ENCODE measurements around the gene DCP2.

DNA sequence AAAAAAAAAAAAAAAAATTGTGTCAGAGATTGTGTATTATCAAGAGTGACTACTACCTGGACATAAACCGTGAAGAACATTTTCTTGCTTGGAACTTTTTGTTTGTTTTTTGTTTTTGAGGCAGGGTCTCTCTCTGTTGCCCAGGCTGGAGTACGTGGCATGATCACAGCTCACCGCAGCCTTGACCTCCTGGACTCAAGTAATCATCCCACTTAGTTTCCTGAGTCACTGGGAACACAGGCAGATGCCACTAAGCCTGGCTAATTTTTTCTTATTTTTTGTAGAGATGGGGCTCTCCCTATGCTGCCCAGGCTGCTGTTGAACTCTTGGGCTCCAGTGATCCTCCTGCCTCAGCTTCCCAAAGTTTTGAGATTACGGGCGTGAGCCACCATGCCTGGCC is 25.8 kb downstream of the DCP2 start:
- TF ChIP-seq, protein P1, sequence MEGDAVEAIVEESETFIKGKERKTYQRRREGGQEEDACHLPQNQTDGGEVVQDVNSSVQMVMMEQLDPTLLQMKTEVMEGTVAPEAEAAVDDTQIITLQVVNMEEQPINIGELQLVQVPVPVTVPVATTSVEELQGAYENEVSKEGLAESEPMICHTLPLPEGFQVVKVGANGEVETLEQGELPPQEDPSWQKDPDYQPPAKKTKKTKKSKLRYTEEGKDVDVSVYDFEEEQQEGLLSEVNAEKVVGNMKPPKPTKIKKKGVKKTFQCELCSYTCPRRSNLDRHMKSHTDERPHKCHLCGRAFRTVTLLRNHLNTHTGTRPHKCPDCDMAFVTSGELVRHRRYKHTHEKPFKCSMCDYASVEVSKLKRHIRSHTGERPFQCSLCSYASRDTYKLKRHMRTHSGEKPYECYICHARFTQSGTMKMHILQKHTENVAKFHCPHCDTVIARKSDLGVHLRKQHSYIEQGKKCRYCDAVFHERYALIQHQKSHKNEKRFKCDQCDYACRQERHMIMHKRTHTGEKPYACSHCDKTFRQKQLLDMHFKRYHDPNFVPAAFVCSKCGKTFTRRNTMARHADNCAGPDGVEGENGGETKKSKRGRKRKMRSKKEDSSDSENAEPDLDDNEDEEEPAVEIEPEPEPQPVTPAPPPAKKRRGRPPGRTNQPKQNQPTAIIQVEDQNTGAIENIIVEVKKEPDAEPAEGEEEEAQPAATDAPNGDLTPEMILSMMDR (IDR thresholded peaks at IDR 0.05), result no peak
- TF ChIP-seq ZFX (IDR thresholded peaks at IDR 0.05; ENCODE audit: borderline replicate concordance), result no peak

All from 22Rv1 (cell line).